ENCODE measurements around the gene RPRD2. TPM values are rescaled to one million over a fixed set of nuclear protein-coding genes. Genes with fewer than 3 reads are reported as not detected.

RPRD2 gene
- total and polyA plus RNA-seq, 9 of the 15 experiments (the other 6 are each of a cell fraction or from before 2014, with no cell fraction given) = 1.5 to 21.6 (median 7.7) TPM

GRCh38 chr1:150407330-150407729 lies 43.4 kb downstream of the RPRD2 start (continued):
- TF ChIP-seq, protein P1, sequence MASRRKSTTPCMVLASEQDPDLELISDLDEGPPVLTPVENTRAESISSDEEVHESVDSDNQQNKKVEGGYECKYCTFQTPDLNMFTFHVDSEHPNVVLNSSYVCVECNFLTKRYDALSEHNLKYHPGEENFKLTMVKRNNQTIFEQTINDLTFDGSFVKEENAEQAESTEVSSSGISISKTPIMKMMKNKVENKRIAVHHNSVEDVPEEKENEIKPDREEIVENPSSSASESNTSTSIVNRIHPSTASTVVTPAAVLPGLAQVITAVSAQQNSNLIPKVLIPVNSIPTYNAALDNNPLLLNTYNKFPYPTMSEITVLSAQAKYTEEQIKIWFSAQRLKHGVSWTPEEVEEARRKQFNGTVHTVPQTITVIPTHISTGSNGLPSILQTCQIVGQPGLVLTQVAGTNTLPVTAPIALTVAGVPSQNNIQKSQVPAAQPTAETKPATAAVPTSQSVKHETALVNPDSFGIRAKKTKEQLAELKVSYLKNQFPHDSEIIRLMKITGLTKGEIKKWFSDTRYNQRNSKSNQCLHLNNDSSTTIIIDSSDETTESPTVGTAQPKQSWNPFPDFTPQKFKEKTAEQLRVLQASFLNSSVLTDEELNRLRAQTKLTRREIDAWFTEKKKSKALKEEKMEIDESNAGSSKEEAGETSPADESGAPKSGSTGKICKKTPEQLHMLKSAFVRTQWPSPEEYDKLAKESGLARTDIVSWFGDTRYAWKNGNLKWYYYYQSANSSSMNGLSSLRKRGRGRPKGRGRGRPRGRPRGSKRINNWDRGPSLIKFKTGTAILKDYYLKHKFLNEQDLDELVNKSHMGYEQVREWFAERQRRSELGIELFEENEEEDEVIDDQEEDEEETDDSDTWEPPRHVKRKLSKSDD (conservative IDR thresholded peaks at IDR 0.05; ENCODE audit: low read length) = no peak
- TF ChIP-seq E2F3 (CRISPR knock-in tag; IDR thresholded peaks at IDR 0.05) = no peak
- TF ChIP-seq HDAC3 (IDR thresholded peaks at IDR 0.05; ENCODE audit: borderline replicate concordance, partially characterized antibody) = no peak
- TF ChIP-seq ZNF197 (CRISPR knock-in tag; IDR thresholded peaks at IDR 0.05; ENCODE audit: low read depth) = no peak
- no peak for TF ChIP-seq SRSF9 (IDR thresholded peaks at IDR 0.05; ENCODE audit: borderline replicate concordance, low read depth, low read length)
- no peak for TF ChIP-seq ZNF224 (CRISPR knock-in tag; IDR thresholded peaks at IDR 0.05)
- no peak for TF ChIP-seq ZNF253 (CRISPR knock-in tag; conservative IDR thresholded peaks at IDR 0.05)
- TF ChIP-seq ZNF134 (CRISPR knock-in tag; conservative IDR thresholded peaks at IDR 0.05) = no peak

GRCh38 chr1:150408800-150409199 lies 44.9 kb downstream of the RPRD2 start:
- Histone ChIP-seq H3K27me3 (ENCODE audit: control insufficient read depth in 2 of 2, insufficient read depth in 2 of 2, low read length in 2 of 2) (no peaks in the 10 kb centered on the region), H3K9me1 (ENCODE audit: control insufficient read depth, insufficient read depth, low read length) (no peaks in the 10 kb centered on the region), H2AFZ (ENCODE audit: low read depth, low read length) (no peak overlapping the region), H3K9ac (ENCODE audit: insufficient read depth in 1 of 2, low read depth in 2 of 2, low read length in 2 of 2) (no peak overlapping the region), H3K27ac (ENCODE audit: extremely low read depth, low read depth, low read length) (no peak overlapping the region), H3K36me3 (ENCODE audit: control insufficient read depth, insufficient read depth, low read length) (peaks cover 4% of the 10 kb centered on the region; the same call in 1 of the 3 replicates), H3K79me2 (ENCODE audit: control insufficient read depth, insufficient read depth, low read length) (peaks cover 83% of the 10 kb centered on the region), H3K4me3 (no peak overlapping the region), H3K4me2 (ENCODE audit: insufficient read depth, low read length) (no peak overlapping the region), H3K4me1 (replicated peaks in 1 of 2; ENCODE audit: control insufficient read depth in 2 of 2, insufficient read depth in 2 of 2, low read length in 2 of 2) (no peaks in the 10 kb centered on the region; a peak in 2 of 5 replicates), H4K20me1 (replicated peaks; ENCODE audit: control insufficient read depth, insufficient read depth, low read length) (peaks cover 12% of the 10 kb centered on the region; the same call in 1 of the 2 replicates), H3K9me3 (replicated peaks; ENCODE audit: control insufficient read depth, insufficient read depth, low read depth, low read length) (no peaks in the 10 kb centered on the region)
- in situ Hi-C loops (cut with MboI) (no loop called here), intact Hi-C loops (cut with micrococcal nuclease) (no loop called here)
- 92% methylated on average over 2 of the region's 2 CpGs for WGBS (ENCODE audit: insufficient coverage, low coverage, missing lambda C conversion rate)
- no peak for DNase-seq (ENCODE audit: extremely low read depth in 1 of 4, low spot score in 3 of 4)
- no peak for FAIRE-seq
- TF ChIP-seq EGR1 (conservative IDR thresholded peaks at IDR 0.05) (no peak), XRCC4 (IDR thresholded peaks at IDR 0.05; ENCODE audit: extremely low read depth, insufficient read depth, insufficient read length) (no peak), KAT8 (IDR thresholded peaks at IDR 0.05; ENCODE audit: low read depth) (no peak), RFX1 (IDR thresholded peaks at IDR 0.05) (no peak), CLOCK (CRISPR knock-in tag; IDR thresholded peaks at IDR 0.05; ENCODE audit: borderline replicate concordance) (no peak)
- ATAC-seq = no peak
- BruUV-seq (replicated peaks) = no TSS peak
- ChIA-PET CTCF (ENCODE audit: low intra/inter-chr PET ratio) (no interaction called here), POLR2A (interaction anchor here (0.6 to 1.4 kb wide), 2 partner anchors 17 to 112 kb away, joined by 3 read pairs; no protein-coding TSS in a partner anchor)
